Adipocyte (in vitro differentiated cells): ENCODE measurements around the gene AKAP17A.
"Not testable (repeated sequence)": the region's sequence is repeated elsewhere in the genome, so short reads cannot be mapped to it uniquely, and the experiment has no call there.

ENCODE experiments used
- DNase-seq: peaks from one replicate; pipeline ENCODE4 v3.0.0-alpha.2; 2015; ENCODE audit warnings: low read depth
- H3K27me3 ChIP-seq: replicated peaks from 2 replicates; pipeline ENCODE4 v1.7.0; 2013; ENCODE audit warnings: mild to moderate bottlenecking, low read length, moderate library complexity; ENCODE audit not compliant: control insufficient read depth, insufficient read depth
- H3K36me3 ChIP-seq: 2 replicates; pipeline ENCODE4 v1.7.0; 2013; ENCODE audit warnings: low read length, mild to moderate bottlenecking, moderate library complexity; ENCODE audit not compliant: control insufficient read depth, insufficient read depth, severe bottlenecking
- H3K4me1 ChIP-seq: 2 replicates; pipeline ENCODE4 v1.7.0; 2013; ENCODE audit warnings: mild to moderate bottlenecking, low read length, moderate library complexity; ENCODE audit not compliant: control insufficient read depth, insufficient read depth
- H3K4me3 ChIP-seq: 2 replicates; pipeline ENCODE4 v1.7.0; 2013; ENCODE audit warnings: mild to moderate bottlenecking, low read length, moderate library complexity
- H3K9ac ChIP-seq: 2 replicates; pipeline ENCODE4 v1.7.0; 2013; ENCODE audit warnings: mild to moderate bottlenecking, low read length, moderate library complexity
- H3K9me3 ChIP-seq: 2 replicates; pipeline ENCODE4 v1.7.0; 2013; ENCODE audit warnings: mild to moderate bottlenecking, low read length, moderate library complexity; ENCODE audit not compliant: control insufficient read depth

AKAP17A gene

DNA sequence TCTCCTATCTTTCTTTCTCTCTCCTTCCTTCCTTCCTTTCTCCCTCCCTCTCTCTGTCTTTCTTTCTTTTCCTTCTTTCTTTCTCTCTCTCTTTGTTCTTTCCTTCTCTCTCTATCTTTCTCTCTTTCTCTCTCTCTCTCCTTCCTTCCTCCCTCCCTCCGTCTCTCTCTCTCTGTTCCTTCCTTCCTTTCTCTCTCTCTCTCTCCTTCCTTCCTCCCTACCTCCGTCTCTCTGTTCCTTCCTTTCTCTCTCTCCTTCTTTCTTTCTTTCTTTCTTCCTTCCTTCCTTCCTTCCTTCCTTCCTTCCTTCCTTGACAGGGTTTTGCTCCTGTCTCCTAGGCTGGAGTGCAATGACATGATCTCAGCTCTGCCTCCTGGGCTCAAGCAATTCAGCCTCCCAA is 30.2 kb upstream of the AKAP17A start:
- Histone ChIP-seq H3K36me3 (no peaks in the 10 kb centered on the region), H3K4me1 (no peaks in the 10 kb centered on the region)

DNA sequence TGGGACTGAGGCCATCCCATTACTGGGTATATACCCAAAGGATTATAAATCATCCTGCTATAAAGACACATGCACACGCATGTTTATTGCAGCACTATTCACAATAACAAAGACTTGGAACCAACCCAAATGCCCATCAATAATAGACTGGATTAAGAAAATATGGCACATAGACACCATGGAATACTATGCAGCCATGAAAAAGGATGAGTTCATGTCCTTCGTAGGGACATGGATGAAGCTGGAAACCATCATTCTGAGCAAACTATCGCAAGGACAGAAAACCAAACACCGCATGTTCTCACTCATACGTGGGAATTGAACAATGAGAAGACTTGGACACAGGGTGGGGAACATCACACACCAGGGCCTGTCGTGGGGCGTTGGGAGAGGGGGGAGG is 27.3 kb upstream of the AKAP17A start:
- not testable (repeated sequence) for H3K27me3 ChIP-seq, H3K9ac ChIP-seq, H3K9me3 ChIP-seq, H3K4me3 ChIP-seq, H3K4me1 ChIP-seq, DNase-seq, H3K36me3 ChIP-seq

More for the DNA sequence above, 30.2 kb upstream of the AKAP17A start:
- H3K4me3 ChIP-seq = no peak overlapping the region
- no peaks in the 10 kb centered on the region for H3K27me3 ChIP-seq
- no peak for DNase-seq
- H3K9ac ChIP-seq = no peak overlapping the region
- no peaks in the 10 kb centered on the region for H3K9me3 ChIP-seq

DNA sequence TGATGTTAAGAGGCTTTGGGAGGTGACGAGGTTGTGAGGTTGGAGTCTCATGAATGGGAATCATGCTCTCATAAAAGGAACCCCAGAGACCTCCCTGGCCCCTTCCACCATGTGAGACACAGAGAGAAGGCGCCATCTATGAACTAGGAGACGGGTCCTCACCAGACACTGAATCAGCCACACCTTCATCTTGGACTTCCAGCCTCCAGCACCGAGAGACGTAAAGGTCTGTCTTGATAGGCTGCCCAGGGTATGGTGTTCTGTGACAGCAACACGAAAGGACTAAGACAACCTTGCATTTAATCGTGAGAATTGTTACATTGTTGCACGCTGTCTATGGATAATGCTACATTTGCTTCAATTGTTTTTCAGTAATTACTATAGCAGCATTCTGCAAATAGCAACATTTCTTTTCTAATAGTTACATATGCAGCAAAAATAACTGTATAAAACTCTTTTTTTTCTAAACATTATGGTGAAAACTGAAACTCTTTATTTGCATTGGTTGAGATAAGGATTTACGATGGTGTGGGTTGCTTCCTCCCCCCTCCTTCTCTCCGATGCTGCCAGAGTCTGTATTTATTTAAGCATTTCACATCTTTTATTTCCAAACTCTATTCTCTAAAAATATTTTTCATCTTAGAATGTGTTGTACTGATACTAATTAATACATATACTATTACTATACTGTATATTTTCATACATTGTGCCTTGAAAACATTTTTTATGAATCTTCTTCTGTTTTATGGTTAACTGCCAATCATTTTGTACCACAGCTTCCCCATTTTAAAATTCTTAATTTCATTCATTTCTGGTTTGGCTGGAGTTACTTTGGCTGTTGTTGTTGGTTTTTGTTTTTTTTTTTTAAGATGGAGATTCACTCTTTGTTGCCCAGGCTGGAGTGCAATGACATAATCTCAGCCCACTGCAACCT is 26.4 kb upstream of the AKAP17A start:
- no peaks in the 10 kb centered on the region for H3K9me3 ChIP-seq
- H3K9ac ChIP-seq = no peak overlapping the region
- H3K4me3 ChIP-seq = no peak overlapping the region
- H3K27me3 ChIP-seq = no peaks in the 10 kb centered on the region
- no peak for DNase-seq
- no peaks in the 10 kb centered on the region for H3K4me1 ChIP-seq
- no peaks in the 10 kb centered on the region for H3K36me3 ChIP-seq

DNA sequence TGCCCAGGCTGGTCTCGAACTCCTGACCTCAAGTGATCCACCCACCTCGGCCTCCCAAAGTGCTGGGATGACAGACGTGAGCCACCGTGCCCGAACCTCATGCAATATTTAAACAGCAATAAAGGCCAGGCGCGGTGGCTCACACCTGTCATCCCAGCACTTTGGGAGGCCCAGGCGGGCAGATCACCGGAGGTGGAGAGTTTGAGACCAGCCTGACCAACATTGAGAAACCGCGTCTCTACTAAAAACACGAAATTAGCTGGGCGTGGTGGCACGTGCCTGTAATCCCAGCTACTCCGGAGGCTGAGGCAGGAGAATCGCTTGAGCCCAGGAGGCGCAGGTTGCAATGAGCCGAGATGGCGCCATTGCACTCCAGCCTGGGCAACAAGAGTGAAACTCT is 17.2 kb upstream of the AKAP17A start:
- not testable (repeated sequence) for DNase-seq

DNA sequence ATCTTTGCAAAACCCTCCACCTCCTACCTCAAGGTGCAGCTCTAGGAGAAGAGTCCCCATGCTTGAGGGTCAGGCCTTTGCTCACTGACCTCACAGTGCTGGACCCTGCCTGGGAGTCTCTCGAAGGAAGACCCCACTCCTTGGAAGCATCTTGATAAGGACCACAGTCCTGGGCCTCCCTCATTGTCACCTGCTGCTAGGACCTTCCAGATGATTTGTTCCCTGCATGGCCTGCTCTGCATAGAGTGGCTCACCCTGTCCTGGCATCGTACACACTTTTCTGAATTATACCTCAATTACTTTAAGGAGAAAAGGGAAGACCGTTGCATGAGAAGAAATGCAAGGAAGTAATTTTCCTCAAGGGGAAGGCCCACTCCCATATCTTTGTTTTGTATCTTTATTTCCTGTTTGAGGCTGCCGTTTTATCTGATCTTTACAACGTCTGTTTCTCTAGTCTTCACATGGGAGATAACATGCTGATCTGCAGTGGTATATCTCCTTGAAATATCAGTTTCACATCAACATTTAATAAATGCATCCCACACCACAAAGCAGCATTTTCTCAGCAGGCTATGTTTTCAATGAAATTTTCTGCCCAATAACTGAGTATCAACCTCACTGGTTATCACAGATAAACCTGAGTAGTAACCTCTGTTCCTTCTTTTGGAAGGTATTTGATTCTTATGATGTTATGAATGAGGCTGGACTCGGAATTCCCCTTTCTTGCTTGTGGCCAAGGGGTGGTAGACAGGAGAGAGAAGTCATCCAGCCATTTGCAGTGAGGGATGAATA is 15.0 kb upstream of the AKAP17A start:
- no peak for DNase-seq
- no peaks in the 10 kb centered on the region for H3K9me3 ChIP-seq
- H3K4me3 ChIP-seq = no peak overlapping the region
- no peaks in the 10 kb centered on the region for H3K27me3 ChIP-seq
- no peaks in the 10 kb centered on the region for H3K36me3 ChIP-seq
- no peak overlapping the region for H3K9ac ChIP-seq
- H3K4me1 ChIP-seq = no peaks in the 10 kb centered on the region

More for the DNA sequence above, 17.2 kb upstream of the AKAP17A start:
- not testable (repeated sequence) for H3K4me3 ChIP-seq, H3K9ac ChIP-seq, H3K4me1 ChIP-seq, H3K36me3 ChIP-seq, H3K9me3 ChIP-seq, H3K27me3 ChIP-seq

DNA sequence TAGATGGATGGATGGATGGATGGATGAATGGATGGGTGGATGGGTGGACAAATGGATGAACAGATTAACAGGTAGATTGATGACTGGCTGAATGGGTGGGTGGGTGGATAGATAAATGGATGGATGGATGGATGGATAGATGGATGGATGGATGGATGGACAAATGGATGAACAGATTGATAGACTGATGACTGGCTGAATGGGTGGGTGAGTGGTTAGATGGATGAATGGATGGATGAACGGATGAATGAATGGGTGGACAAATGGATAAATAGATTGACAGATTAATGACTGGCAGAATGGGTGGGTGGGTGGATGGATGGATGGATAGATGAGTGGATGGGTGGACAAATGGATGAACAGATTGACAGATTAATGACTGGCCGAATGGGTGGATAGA is 13.6 kb upstream of the AKAP17A start:
- DNase-seq = no peak
- no peak overlapping the region for H3K4me3 ChIP-seq
- no peaks in the 10 kb centered on the region for H3K4me1 ChIP-seq
- H3K36me3 ChIP-seq = no peaks in the 10 kb centered on the region
- no peaks in the 10 kb centered on the region for H3K27me3 ChIP-seq
- no peaks in the 10 kb centered on the region for H3K9me3 ChIP-seq
- H3K9ac ChIP-seq = no peak overlapping the region

DNA sequence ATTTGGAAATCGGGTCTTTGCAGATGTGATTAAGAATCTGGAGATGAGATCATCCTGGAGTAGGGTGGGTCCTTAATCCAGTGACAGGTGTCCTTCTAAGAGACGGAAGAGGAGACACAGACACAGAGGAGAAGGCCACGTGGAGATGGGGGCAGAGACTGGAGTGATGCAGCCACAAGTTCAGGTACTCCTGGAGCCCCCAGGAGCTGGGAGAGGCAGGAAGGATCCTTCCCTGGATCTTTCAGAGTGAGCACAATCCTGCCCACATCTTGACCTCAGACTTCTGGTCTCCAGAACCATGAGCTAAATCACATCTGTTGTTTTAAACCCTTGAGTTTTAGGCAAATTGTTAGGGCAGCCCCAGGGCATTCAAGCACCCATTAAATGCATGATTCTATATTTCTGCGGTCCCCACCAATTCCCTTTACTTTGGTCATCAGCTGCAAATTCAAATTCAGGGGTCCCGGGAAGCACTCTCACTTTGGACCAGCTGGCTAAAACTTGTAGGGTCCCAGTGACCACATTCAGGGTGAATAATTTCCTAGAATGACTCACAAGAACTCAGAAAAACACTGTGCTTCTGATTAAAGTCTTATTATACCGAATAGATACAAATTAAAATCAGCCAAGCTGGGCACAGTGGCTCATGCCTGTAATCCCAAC is 12.8 kb upstream of the AKAP17A start:
- Histone ChIP-seq H3K36me3 (no peaks in the 10 kb centered on the region), H3K4me3 (no peak overlapping the region)
- no peak for DNase-seq

DNA sequence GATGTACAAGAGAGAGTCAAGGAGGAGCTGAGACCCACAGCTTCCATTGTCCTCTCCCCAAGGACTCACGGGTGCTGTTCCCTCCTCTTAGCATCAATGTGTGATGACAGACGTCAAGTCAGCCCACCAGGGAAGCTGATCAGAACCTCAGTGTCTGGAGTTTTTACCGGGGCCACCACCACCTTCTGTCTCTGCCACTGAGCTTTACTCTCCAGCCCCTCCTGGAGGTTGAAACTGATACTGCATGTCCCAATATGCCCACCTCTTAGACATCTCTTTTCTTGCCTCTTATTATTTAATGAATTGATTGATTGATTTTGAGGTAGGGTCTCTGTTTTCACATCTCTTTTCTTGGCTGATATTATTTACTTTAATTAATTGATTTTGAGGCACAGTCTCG is 10.3 kb upstream of the AKAP17A start:
- no peak overlapping the region for H3K4me3 ChIP-seq
- H3K36me3 ChIP-seq = no peaks in the 10 kb centered on the region
- no peaks in the 10 kb centered on the region for H3K9me3 ChIP-seq
- H3K4me1 ChIP-seq = no peaks in the 10 kb centered on the region
- no peaks in the 10 kb centered on the region for H3K27me3 ChIP-seq
- no peak overlapping the region for H3K9ac ChIP-seq
- DNase-seq = peak; percentile 59

More for the DNA sequence above, 12.8 kb upstream of the AKAP17A start:
- Histone ChIP-seq H3K4me1 (no peaks in the 10 kb centered on the region), H3K9ac (no peak overlapping the region), H3K27me3 (no peaks in the 10 kb centered on the region), H3K9me3 (no peaks in the 10 kb centered on the region)

DNA sequence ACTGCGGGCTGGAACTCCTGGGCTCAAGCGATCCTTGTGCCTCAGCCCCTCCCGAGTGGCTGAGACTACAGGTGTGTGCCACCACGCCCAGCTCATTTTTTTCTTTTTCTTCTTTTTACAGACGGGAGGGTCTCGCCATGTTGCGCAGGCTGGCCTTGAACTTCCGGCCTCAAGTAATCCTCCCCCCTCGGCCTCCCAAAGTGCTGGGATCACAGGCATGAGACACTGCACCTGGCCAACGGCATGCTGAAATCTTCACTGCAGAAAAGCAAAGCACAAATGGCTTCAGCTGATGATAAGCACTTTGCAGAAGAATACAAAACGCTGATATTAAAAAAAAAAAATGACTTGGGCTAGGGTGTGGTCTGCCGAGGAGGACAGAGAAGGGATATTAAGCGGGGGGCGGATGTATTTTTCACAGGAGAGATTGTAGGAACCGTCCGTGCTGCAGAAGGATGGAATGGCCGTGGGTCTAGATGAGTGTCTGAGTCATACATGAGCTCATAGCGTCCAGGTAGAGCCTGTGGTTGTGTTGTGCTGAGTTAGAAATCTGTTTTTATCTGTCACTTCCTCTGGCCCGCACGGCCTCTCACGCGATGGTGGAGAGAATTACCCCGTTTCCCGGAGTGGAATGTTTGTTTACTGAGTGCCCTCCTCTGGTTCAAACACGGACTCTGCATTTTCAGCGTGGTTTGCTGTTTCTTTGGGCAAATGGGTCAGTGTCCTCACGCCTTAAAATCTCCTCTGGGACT is 8.5 kb upstream of the AKAP17A start:
- Histone ChIP-seq H3K4me3 (no peak overlapping the region), H3K27me3 (no peaks in the 10 kb centered on the region), H3K4me1 (no peaks in the 10 kb centered on the region), H3K9ac (no peak overlapping the region), H3K9me3 (no peaks in the 10 kb centered on the region), H3K36me3 (no peaks in the 10 kb centered on the region)
- peak; percentile 30 for DNase-seq

DNA sequence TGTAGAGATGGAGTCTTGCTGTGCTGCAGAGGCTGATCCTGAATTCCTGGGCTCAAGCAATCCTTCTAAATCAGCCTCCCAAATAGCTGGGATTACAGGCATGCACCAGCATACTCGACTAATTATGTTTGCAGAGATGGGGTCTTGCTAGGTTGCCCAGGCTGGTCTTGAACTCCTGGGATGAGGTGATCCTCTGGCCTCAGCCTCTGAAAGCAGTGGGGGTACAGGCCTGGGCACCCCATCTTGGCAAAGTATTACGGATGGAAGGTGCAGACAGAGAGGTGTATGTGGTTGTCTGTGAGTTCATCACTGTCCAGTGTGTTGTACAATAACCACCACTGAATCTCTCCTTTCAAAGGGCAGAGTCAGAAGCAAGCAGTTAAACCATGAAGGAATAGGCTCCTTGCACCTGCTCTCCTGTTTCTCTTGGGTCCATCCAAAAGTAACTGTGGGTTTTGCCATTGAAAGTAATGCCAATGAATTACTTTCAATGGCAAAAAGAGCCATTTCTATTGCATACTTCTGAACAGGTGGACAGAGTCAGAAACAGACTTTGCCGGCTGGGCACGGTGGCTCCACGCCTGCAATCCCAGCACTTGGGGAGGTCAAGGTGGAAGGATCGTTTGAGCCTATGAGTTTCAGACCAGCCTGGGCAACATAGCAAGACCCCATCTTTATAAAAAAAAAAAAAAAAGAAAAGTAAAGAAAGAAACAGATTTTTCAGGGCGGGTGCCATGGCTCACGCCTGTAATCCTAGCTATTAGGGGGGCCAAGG is 7.0 kb upstream of the AKAP17A start:
- Histone ChIP-seq H3K4me3 (no peak overlapping the region), H3K9ac (no peak overlapping the region), H3K9me3 (no peaks in the 10 kb centered on the region), H3K36me3 (no peaks in the 10 kb centered on the region), H3K27me3 (no peaks in the 10 kb centered on the region), H3K4me1 (no peaks in the 10 kb centered on the region)
- DNase-seq = no peak
